KOPT-K1 (cell line): Measurements from ENCODE around the gene WDR46.

Experiments used
- H3K27ac ChIP-seq: fragments of 200-600 bp; sonication (generic); 2 replicates; pipeline ENCODE4 v1.5.1; 2016; ENCODE audit warnings: antibody characterized with exemption, mild to moderate bottlenecking, low read depth, low read length; ENCODE audit not compliant: poor library complexity, severe bottlenecking
- H3K36me3 ChIP-seq: fragments of 200-600 bp; sonication (generic); 2 replicates; pipeline ENCODE4 v1.5.1; 2017; ENCODE audit warnings: antibody characterized with exemption, mild to moderate bottlenecking, low read length, moderate library complexity; ENCODE audit not compliant: insufficient read depth
- H3K9me3 ChIP-seq: fragments of 200-600 bp; sonication (generic); 2 replicates; pipeline ENCODE4 v1.5.1; 2017; ENCODE audit warnings: antibody characterized with exemption, low read length, mild to moderate bottlenecking; ENCODE audit not compliant: insufficient read depth, poor library complexity, severe bottlenecking

WDR46 gene

GRCh38 chr6:33236852-33237251 is 52.2 kb downstream of the WDR46 start:
- H3K36me3 ChIP-seq, result no peaks in the 10 kb centered on the region
- H3K27ac ChIP-seq, result no peak overlapping the region
- no peaks in the 10 kb centered on the region for H3K9me3 ChIP-seq

- Histone ChIP-seq H3K27ac (no peak overlapping the region), H3K9me3 (no peaks in the 10 kb centered on the region), H3K36me3 (no peaks in the 10 kb centered on the region)
Observed at GRCh38 chr6:33236328-33236727, 52.7 kb downstream of the WDR46 start.

GRCh38 chr6:33235221-33235634 is 53.8 kb downstream of the WDR46 start:
- H3K9me3 ChIP-seq, result no peaks in the 10 kb centered on the region
- no peak overlapping the region for H3K27ac ChIP-seq
- no peaks in the 10 kb centered on the region for H3K36me3 ChIP-seq
